Measurements from ENCODE around the gene EDIL3.
A peak's percentile ranks its signal among the peaks of the same experiment; 100 is the strongest.

The EDIL3 gene

GRCh38 chr5:84383816-84384603 is 670 bp downstream of the EDIL3 start:
- DNase-seq (ENCODE audit: low read depth): peak; percentile 63
- H3K4me3 ChIP-seq (ENCODE audit: low read depth, low read length): peak overlapping the region; percentile 85
- no peak for TF ChIP-seq CTCF (conservative IDR thresholded peaks at IDR 0.05; ENCODE audit: low read depth, low read length)

GRCh38 chr5:84383296-84383815 is 1.3 kb downstream of the EDIL3 start:
- TF ChIP-seq CTCF (conservative IDR thresholded peaks at IDR 0.05; ENCODE audit: low read depth, low read length): no peak
- DNase-seq (ENCODE audit: low read depth): no peak
- H3K4me3 ChIP-seq (ENCODE audit: low read depth, low read length): peak overlapping the region; percentile 85

- DNase-seq (ENCODE audit: low read depth): peak; percentile 65
- peak overlapping the region; percentile 85 for H3K4me3 ChIP-seq (ENCODE audit: low read depth, low read length)
- peak; percentile 13 for TF ChIP-seq CTCF (conservative IDR thresholded peaks at IDR 0.05; ENCODE audit: low read depth, low read length)
These were observed 2.1 kb downstream of the EDIL3 start for GRCh38 chr5:84382363-84383295.

- TF ChIP-seq CTCF (conservative IDR thresholded peaks at IDR 0.05; ENCODE audit: low read depth, low read length): no peak
- DNase-seq (ENCODE audit: low read depth): peak; percentile 41
- H3K4me3 ChIP-seq (ENCODE audit: low read depth, low read length): peak overlapping the region; percentile 85
These were observed 2.9 kb downstream of the EDIL3 start for GRCh38 chr5:84381502-84382362.

- peak; percentile 58 for TF ChIP-seq CTCF (conservative IDR thresholded peaks at IDR 0.05; ENCODE audit: low read depth, low read length)
- no peak overlapping the region for H3K4me3 ChIP-seq (ENCODE audit: low read depth, low read length)
- peak; percentile 76 for DNase-seq (ENCODE audit: low read depth)
These were observed 4.9 kb downstream of the EDIL3 start for GRCh38 chr5:84379749-84380148.

GRCh38 chr5:84378961-84379360 is 5.7 kb downstream of the EDIL3 start:
- no peak for TF ChIP-seq CTCF (conservative IDR thresholded peaks at IDR 0.05; ENCODE audit: low read depth, low read length)
- no peak overlapping the region for H3K4me3 ChIP-seq (ENCODE audit: low read depth, low read length)
- peak; percentile 85 for DNase-seq (ENCODE audit: low read depth)
